Retinal pigment epithelial cell (primary cell): ENCODE measurements around the gene TTC28.

ENCODE experiments used
- DNase-seq: peaks from one replicate; pipeline ENCODE4 v3.0.0-alpha.2; 2010; ENCODE audit warnings: low read depth
- H3K4me3 ChIP-seq: 2 replicates; pipeline ENCODE4 v1.5.1; 2011; ENCODE audit warnings: mild to moderate bottlenecking, low read length, control low read depth, moderate library complexity
- CTCF ChIP-seq: conservative IDR thresholded peaks from 2 replicates; pipeline ENCODE4 v1.5.1; 2011; ENCODE audit warnings: low read depth, low read length, control low read depth, inconsistent platforms

Gene TTC28

GRCh38 chr22:27984723-27985122 is 694.9 kb downstream of the TTC28 start:
- no peak for DNase-seq
- no peak for TF ChIP-seq CTCF
- H3K4me3 ChIP-seq: no peak overlapping the region

GRCh38 chr22:27984001-27984695 is 695.5 kb downstream of the TTC28 start:
- DNase-seq: no peak
- TF ChIP-seq CTCF: no peak
- H3K4me3 ChIP-seq: no peak overlapping the region

GRCh38 chr22:27983361-27983791 is 696.3 kb downstream of the TTC28 start:
- DNase-seq: no peak
- no peak for TF ChIP-seq CTCF
- no peak overlapping the region for H3K4me3 ChIP-seq

- no peak overlapping the region for H3K4me3 ChIP-seq
- TF ChIP-seq CTCF: no peak
- no peak for DNase-seq
These were observed 696.9 kb downstream of the TTC28 start for GRCh38 chr22:27982630-27983180.

GRCh38 chr22:27982106-27982505 is 697.5 kb downstream of the TTC28 start:
- no peak for DNase-seq
- H3K4me3 ChIP-seq: no peak overlapping the region
- TF ChIP-seq CTCF: no peak

GRCh38 chr22:27980424-27981148 is 699.1 kb downstream of the TTC28 start:
- no peak overlapping the region for H3K4me3 ChIP-seq
- TF ChIP-seq CTCF: no peak
- no peak for DNase-seq
